GM15510 (cell line): ENCODE data around the gene DNM3.

Experiments used
- POLR2A ChIP-seq: IDR thresholded peaks from 3 replicates; pipeline ENCODE4 v1.6.1; 2011; ENCODE audit warnings: borderline replicate concordance; ENCODE audit not compliant: insufficient read length; ENCODE audit errors: extremely low read depth

The DNM3 gene

GRCh38 chr1:172105230-172105629 is 263.9 kb downstream of the DNM3 start:
- TF ChIP-seq POLR2A: no peak

- TF ChIP-seq POLR2A: no peak
These were observed 266.1 kb downstream of the DNM3 start for GRCh38 chr1:172107316-172107975.

- TF ChIP-seq POLR2A: no peak
These were observed 267.0 kb downstream of the DNM3 start for GRCh38 chr1:172108161-172108893.

GRCh38 chr1:172109359-172109758 is 268.1 kb downstream of the DNM3 start:
- TF ChIP-seq POLR2A: no peak

GRCh38 chr1:172112576-172112975 is 271.3 kb downstream of the DNM3 start:
- TF ChIP-seq POLR2A: no peak

- no peak for TF ChIP-seq POLR2A
These were observed 276.5 kb downstream of the DNM3 start for GRCh38 chr1:172117800-172118199.

- no peak for TF ChIP-seq POLR2A
These were observed 277.3 kb downstream of the DNM3 start for GRCh38 chr1:172118618-172119017.

GRCh38 chr1:172119184-172119583 is 277.9 kb downstream of the DNM3 start:
- TF ChIP-seq POLR2A: no peak

- TF ChIP-seq POLR2A: no peak
These were observed 279.1 kb downstream of the DNM3 start for GRCh38 chr1:172120381-172120780.

- no peak for TF ChIP-seq POLR2A
These were observed 279.9 kb downstream of the DNM3 start for GRCh38 chr1:172121081-172121717.

- TF ChIP-seq POLR2A: no peak
These were observed 281.1 kb downstream of the DNM3 start for GRCh38 chr1:172122381-172122780.

- TF ChIP-seq POLR2A: no peak
These were observed 284.0 kb downstream of the DNM3 start for GRCh38 chr1:172125250-172125649.

- no peak for TF ChIP-seq POLR2A
These were observed 284.6 kb downstream of the DNM3 start for GRCh38 chr1:172125812-172126430.

- TF ChIP-seq POLR2A: no peak
These were observed 291.5 kb downstream of the DNM3 start for GRCh38 chr1:172132836-172133235.

GRCh38 chr1:172134087-172134731 is 292.9 kb downstream of the DNM3 start:
- no peak for TF ChIP-seq POLR2A
